Choroid plexus epithelial cell (primary cell): ENCODE results near the gene MAP4.

Source experiments
- DNase-seq: peaks from one replicate; pipeline ENCODE4 v3.0.0-alpha.2; 2010; ENCODE audit warnings: low read depth
- H3K4me3 ChIP-seq: 2 replicates; pipeline ENCODE4 v1.5.1; 2011; ENCODE audit warnings: low read depth, mild to moderate bottlenecking, control low read depth, low read length, moderate library complexity
- CTCF ChIP-seq: conservative IDR thresholded peaks from 2 replicates; pipeline ENCODE4 v1.5.1; 2011; ENCODE audit warnings: low read depth, mild to moderate bottlenecking, control low read depth, inconsistent platforms, low read length, moderate library complexity

The MAP4 gene

GRCh38 chr3:47825590-47825989 lies 190.6 kb downstream of the MAP4 start:
- DNase-seq, result no peak
- H3K4me3 ChIP-seq, result peak overlapping the region; percentile 93
- no peak for TF ChIP-seq CTCF

GRCh38 chr3:47824541-47825473 lies 191.4 kb downstream of the MAP4 start:
- peak; percentile 89 for DNase-seq
- TF ChIP-seq CTCF, result peak; percentile 51
- peak overlapping the region; percentile 93 for H3K4me3 ChIP-seq

GRCh38 chr3:47817609-47818008 lies 198.6 kb downstream of the MAP4 start:
- DNase-seq, result no peak
- no peak for TF ChIP-seq CTCF
- no peak overlapping the region for H3K4me3 ChIP-seq

GRCh38 chr3:47813551-47814177 lies 202.6 kb downstream of the MAP4 start:
- no peak for DNase-seq
- no peak for TF ChIP-seq CTCF
- no peak overlapping the region for H3K4me3 ChIP-seq

- no peak for TF ChIP-seq CTCF
- no peak for DNase-seq
- H3K4me3 ChIP-seq, result no peak overlapping the region
These were observed 211.6 kb downstream of the MAP4 start for GRCh38 chr3:47804577-47804976.

- H3K4me3 ChIP-seq, result peak overlapping the region; percentile 82
- no peak for TF ChIP-seq CTCF
- peak; percentile 19 for DNase-seq
These were observed 212.7 kb downstream of the MAP4 start for GRCh38 chr3:47803480-47804025.
